Nephron progenitor cell (in vitro differentiated cells): ENCODE data around the gene MDH1B.
"Not testable (repeated sequence)": the region's sequence is repeated elsewhere in the genome, so short reads cannot be mapped to it uniquely, and the experiment has no call there.

Experiments
- DNase-seq: peaks from one replicate; pipeline ENCODE4 v3.0.0; 2021
- H3K27ac Mint-ChIP-seq: 2 replicates; pipeline ENCODE4 v1.8.0; 2021; ENCODE audit warnings: mild to moderate bottlenecking, moderate library complexity, mixed read lengths
- H3K27me3 Mint-ChIP-seq: 2 replicates; pipeline ENCODE4 v1.8.0; 2021; ENCODE audit warnings: mild to moderate bottlenecking, low read depth, mixed read lengths; ENCODE audit not compliant: poor library complexity
- H3K36me3 Mint-ChIP-seq: 2 replicates; pipeline ENCODE4 v1.8.0; 2021; ENCODE audit warnings: low read depth, mixed read lengths
- H3K4me1 Mint-ChIP-seq: 2 replicates; pipeline ENCODE4 v1.8.0; 2021; ENCODE audit warnings: mixed read lengths
- H3K4me3 Mint-ChIP-seq: 2 replicates; pipeline ENCODE4 v1.8.0; 2021; ENCODE audit warnings: mild to moderate bottlenecking, moderate library complexity, mixed read lengths
- H3K9me3 Mint-ChIP-seq: 2 replicates; pipeline ENCODE4 v1.8.0; 2021; ENCODE audit warnings: mild to moderate bottlenecking, moderate library complexity, mixed read lengths
- CTCF ChIP-seq: fragments of 200-600 bp; sonication (generic); IDR thresholded peaks from 2 replicates; pipeline ENCODE4 v1.5.0; 2021; ENCODE audit warnings: antibody characterized with exemption

Gene MDH1B

GRCh38 chr2:206765242-206766056 lies at the start of gene MDH1B, which contains the start of gene FASTKD2:
Gene MDH1B (minus strand): TSS chr2:206765328. CDS start chr2:206765271, 57 bp downstream.
Gene FASTKD2 (plus strand): TSS chr2:206765606. CDS start chr2:206766694, 1,088 bp downstream.
- Mint-ChIP-seq H3K27me3 (peaks cover 5% of the 10 kb centered on the region), H3K4me3 (peak within 1 kb of the TSS; percentile 97), H3K4me1 (peaks cover 20% of the 10 kb centered on the region), H3K9me3 (no peaks in the 10 kb centered on the region), H3K36me3 (peaks cover 32% of the 10 kb centered on the region), H3K27ac (peak within 1 kb of the TSS; percentile 98)
- DNase-seq, result peak; percentile 81
- TF ChIP-seq CTCF, result no peak

- peaks cover 15% of the 10 kb centered on the region for H3K9me3 Mint-ChIP-seq
- peaks cover 7% of the 10 kb centered on the region for H3K36me3 Mint-ChIP-seq
- no peak overlapping the region for H3K4me3 Mint-ChIP-seq
- peaks cover 4% of the 10 kb centered on the region for H3K4me1 Mint-ChIP-seq
- no peak overlapping the region for H3K27ac Mint-ChIP-seq
- TF ChIP-seq CTCF, result no peak
- H3K27me3 Mint-ChIP-seq, result no peaks in the 10 kb centered on the region
- DNase-seq, result no peak
These were observed 49.4 kb upstream of the MDH1B start for GRCh38 chr2:206814498-206814897.

GRCh38 chr2:206812471-206812870 lies 47.3 kb upstream of the MDH1B start:
- H3K4me1 Mint-ChIP-seq, H3K27ac Mint-ChIP-seq, H3K36me3 Mint-ChIP-seq, H3K27me3 Mint-ChIP-seq, DNase-seq, H3K4me3 Mint-ChIP-seq: not testable (repeated sequence)
- peaks cover 15% of the 10 kb centered on the region for H3K9me3 Mint-ChIP-seq

GRCh38 chr2:206807624-206808023 lies 42.5 kb upstream of the MDH1B start:
- H3K4me1 Mint-ChIP-seq, result peaks cover 10% of the 10 kb centered on the region
- H3K9me3 Mint-ChIP-seq, H3K36me3 Mint-ChIP-seq, H3K4me3 Mint-ChIP-seq, DNase-seq, H3K27ac Mint-ChIP-seq, H3K27me3 Mint-ChIP-seq: not testable (repeated sequence)

- no peak overlapping the region for H3K27ac Mint-ChIP-seq
- no peak for TF ChIP-seq CTCF
- DNase-seq, result no peak
- no peak overlapping the region for H3K4me3 Mint-ChIP-seq
- H3K36me3 Mint-ChIP-seq, result no peaks in the 10 kb centered on the region
- H3K27me3 Mint-ChIP-seq, result no peaks in the 10 kb centered on the region
- H3K4me1 Mint-ChIP-seq, result peaks cover 11% of the 10 kb centered on the region
- no peaks in the 10 kb centered on the region for H3K9me3 Mint-ChIP-seq
These were observed 40.9 kb upstream of the MDH1B start for GRCh38 chr2:206805887-206806607.

GRCh38 chr2:206804326-206804725 lies 39.2 kb upstream of the MDH1B start:
- no peak for DNase-seq
- Mint-ChIP-seq H3K27ac (no peak overlapping the region), H3K4me1 (peaks cover 15% of the 10 kb centered on the region), H3K36me3 (no peaks in the 10 kb centered on the region), H3K4me3 (no peak overlapping the region), H3K27me3 (no peaks in the 10 kb centered on the region), H3K9me3 (no peaks in the 10 kb centered on the region)
- no peak for TF ChIP-seq CTCF
